ENCODE data around the gene MEA1. TPM values are rescaled to one million over a fixed set of nuclear protein-coding genes. Genes with fewer than 3 reads are reported as not detected.

MEA1 gene
- total and polyA plus RNA-seq, 10 of the 15 experiments (the other 5 are each of a cell fraction or from before 2014, with no cell fraction given) = 59.1 to 148 (median 96.4) TPM

GRCh38 chr6:42978839-42979522 is 34.8 kb downstream of the MEA1 start, which contains the start of gene PEX6 (continued):
- TF ChIP-seq USF2 (IDR thresholded peaks at IDR 0.05; ENCODE audit: borderline replicate concordance, low read depth, low read length) (no peak), RUNX3 (IDR thresholded peaks at IDR 0.05; ENCODE audit: low read length) (peak; percentile 88), EZH2 (IDR thresholded peaks at IDR 0.05; ENCODE audit: borderline replicate concordance, control insufficient read depth, low read depth, low read length) (no peak), NR2F1 (conservative IDR thresholded peaks at IDR 0.05) (0 out of 2 replicates have a peak, but pooled peaks have one; percentile 29), POLR2AphosphoS2 (IDR thresholded peaks at IDR 0.05; ENCODE audit: low read depth, low read length) (peak; percentile 85), SPI1 (IDR thresholded peaks at IDR 0.05; ENCODE audit: borderline replicate concordance, insufficient read depth, low read depth, low read length) (peak; percentile 38; the same call in 1 of the 2 replicates), IRF4 (IDR thresholded peaks at IDR 0.05; ENCODE audit: low read depth, low read length) (peak; percentile 47; the same call in 1 of the 2 replicates), CBFB (IDR thresholded peaks at IDR 0.05; ENCODE audit: low read depth) (peak; percentile 74; the same call in 1 of the 2 replicates), ZNF622 (IDR thresholded peaks at IDR 0.05) (no peak), NR2C1 (IDR thresholded peaks at IDR 0.05) (peak; percentile 58; the same call in 1 of the 2 replicates), EGR1 (IDR thresholded peaks at IDR 0.05; ENCODE audit: borderline replicate concordance in 1 of 2, low read depth in 2 of 2, low read length in 2 of 2) (peak in 1 of 2 experiments; percentile 54; a peak in 1 of 3 replicates), CREM (IDR thresholded peaks at IDR 0.05; ENCODE audit: low read depth) (peak; percentile 72), IKZF2 (IDR thresholded peaks at IDR 0.05) (no peak; a peak in 1 of 4 replicates), PKNOX1 (IDR thresholded peaks at IDR 0.05) (peak; percentile 48), SIN3A (IDR thresholded peaks at IDR 0.05; ENCODE audit: low read depth, low read length) (peak; percentile 48; the same call in 1 of the 2 replicates), CBX5 (IDR thresholded peaks at IDR 0.05; ENCODE audit: low read depth) (0 out of 2 replicates have a peak, but pooled peaks have one; percentile 37), GATAD2B (conservative IDR thresholded peaks at IDR 0.05; ENCODE audit: low read depth) (peak; percentile 76; the same call in 1 of the 2 replicates), NFIC (IDR thresholded peaks at IDR 0.05; ENCODE audit: low read depth, low read length) (no peak; the same call in 1 of the 2 replicates), HDGF (IDR thresholded peaks at IDR 0.05) (peak; percentile 86), SMAD1 (IDR thresholded peaks at IDR 0.05; ENCODE audit: low read depth, partially characterized antibody) (peak; percentile 32), DPF2 (IDR thresholded peaks at IDR 0.05) (0 out of 2 replicates have a peak, but pooled peaks have one; percentile 45), LARP7 (IDR thresholded peaks at IDR 0.05) (peak; percentile 94), ZNF207 (IDR thresholded peaks at IDR 0.05; ENCODE audit: borderline replicate concordance) (no peak; the same call in 1 of the 2 replicates)
- TF ChIP-seq, protein P1, sequence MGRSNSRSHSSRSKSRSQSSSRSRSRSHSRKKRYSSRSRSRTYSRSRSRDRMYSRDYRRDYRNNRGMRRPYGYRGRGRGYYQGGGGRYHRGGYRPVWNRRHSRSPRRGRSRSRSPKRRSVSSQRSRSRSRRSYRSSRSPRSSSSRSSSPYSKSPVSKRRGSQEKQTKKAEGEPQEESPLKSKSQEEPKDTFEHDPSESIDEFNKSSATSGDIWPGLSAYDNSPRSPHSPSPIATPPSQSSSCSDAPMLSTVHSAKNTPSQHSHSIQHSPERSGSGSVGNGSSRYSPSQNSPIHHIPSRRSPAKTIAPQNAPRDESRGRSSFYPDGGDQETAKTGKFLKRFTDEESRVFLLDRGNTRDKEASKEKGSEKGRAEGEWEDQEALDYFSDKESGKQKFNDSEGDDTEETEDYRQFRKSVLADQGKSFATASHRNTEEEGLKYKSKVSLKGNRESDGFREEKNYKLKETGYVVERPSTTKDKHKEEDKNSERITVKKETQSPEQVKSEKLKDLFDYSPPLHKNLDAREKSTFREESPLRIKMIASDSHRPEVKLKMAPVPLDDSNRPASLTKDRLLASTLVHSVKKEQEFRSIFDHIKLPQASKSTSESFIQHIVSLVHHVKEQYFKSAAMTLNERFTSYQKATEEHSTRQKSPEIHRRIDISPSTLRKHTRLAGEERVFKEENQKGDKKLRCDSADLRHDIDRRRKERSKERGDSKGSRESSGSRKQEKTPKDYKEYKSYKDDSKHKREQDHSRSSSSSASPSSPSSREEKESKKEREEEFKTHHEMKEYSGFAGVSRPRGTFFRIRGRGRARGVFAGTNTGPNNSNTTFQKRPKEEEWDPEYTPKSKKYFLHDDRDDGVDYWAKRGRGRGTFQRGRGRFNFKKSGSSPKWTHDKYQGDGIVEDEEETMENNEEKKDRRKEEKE (IDR thresholded peaks at IDR 0.05) = no peak
- TF ChIP-seq, protein P2, sequence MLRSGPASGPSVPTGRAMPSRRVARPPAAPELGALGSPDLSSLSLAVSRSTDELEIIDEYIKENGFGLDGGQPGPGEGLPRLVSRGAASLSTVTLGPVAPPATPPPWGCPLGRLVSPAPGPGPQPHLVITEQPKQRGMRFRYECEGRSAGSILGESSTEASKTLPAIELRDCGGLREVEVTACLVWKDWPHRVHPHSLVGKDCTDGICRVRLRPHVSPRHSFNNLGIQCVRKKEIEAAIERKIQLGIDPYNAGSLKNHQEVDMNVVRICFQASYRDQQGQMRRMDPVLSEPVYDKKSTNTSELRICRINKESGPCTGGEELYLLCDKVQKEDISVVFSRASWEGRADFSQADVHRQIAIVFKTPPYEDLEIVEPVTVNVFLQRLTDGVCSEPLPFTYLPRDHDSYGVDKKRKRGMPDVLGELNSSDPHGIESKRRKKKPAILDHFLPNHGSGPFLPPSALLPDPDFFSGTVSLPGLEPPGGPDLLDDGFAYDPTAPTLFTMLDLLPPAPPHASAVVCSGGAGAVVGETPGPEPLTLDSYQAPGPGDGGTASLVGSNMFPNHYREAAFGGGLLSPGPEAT (IDR thresholded peaks at IDR 0.05; ENCODE audit: low read depth) = peak; percentile 56; the same call in 1 of the 2 replicates
